GM13977 (cell line): Measurements from ENCODE around the gene BABAM2.

Source experiments
- DNase-seq: peaks from one replicate; pipeline ENCODE4 v3.0.0; 2012; ENCODE audit warnings: low spot score
- CTCF ChIP-seq: IDR thresholded peaks from 2 replicates; pipeline ENCODE4 v1.5.1; 2012; ENCODE audit warnings: mild to moderate bottlenecking, control low read depth; ENCODE audit not compliant: insufficient read depth; ENCODE audit errors: extremely low read depth, missing control alignments
- in situ Hi-C: fragments of 300-500 bp; cut with MboI; formaldehyde crosslinking; loops from one replicate; pipeline ENCODE4 v1.12.0; 2022; ENCODE audit warnings: low sequenced_read_pairs, low pct_unique_long_range_greater_than_20kb, mixed read lengths, inconsistent platforms; ENCODE audit not compliant: unreplicated experiment

BABAM2 gene

GRCh38 chr2:28135324-28135723 is 244.8 kb downstream of the BABAM2 start:
- in situ Hi-C loops, result no loop called here
- DNase-seq, result no peak
- no peak for TF ChIP-seq CTCF

- in situ Hi-C loops, result no loop called here
- no peak for TF ChIP-seq CTCF
- DNase-seq, result no peak
Measured at GRCh38 chr2:28135799-28136198, 245.3 kb downstream of the BABAM2 start.

DNA sequence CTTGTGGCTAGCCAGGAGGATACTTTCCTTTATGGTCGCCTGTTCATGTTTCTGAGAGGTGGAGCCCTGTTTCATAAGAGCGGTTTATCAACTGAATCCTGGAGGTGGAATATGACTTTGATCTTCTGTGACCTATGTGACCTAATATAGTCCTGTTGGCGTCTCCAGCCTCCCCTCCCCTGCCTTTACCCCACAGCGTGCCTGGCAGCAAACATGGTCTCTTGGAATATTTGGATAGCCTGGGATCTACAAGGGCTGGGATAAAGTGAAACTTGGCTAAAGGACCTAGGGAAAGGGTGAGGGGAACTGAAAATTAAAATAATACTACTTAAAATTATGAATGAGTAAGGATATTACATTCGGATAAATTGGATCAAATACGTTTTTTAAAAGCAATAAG is 246.0 kb downstream of the BABAM2 start:
- in situ Hi-C loops, result no loop called here
- no peak for TF ChIP-seq CTCF
- no peak for DNase-seq

GRCh38 chr2:28137221-28137620 is 246.7 kb downstream of the BABAM2 start:
- no peak for TF ChIP-seq CTCF
- in situ Hi-C loops, result no loop called here
- DNase-seq, result no peak

GRCh38 chr2:28142386-28142785 is 251.9 kb downstream of the BABAM2 start:
- in situ Hi-C loops, result no loop called here
- no peak for TF ChIP-seq CTCF
- no peak for DNase-seq

GRCh38 chr2:28148000-28148399 is 257.5 kb downstream of the BABAM2 start:
- DNase-seq, result no peak
- in situ Hi-C loops, result no loop called here
- no peak for TF ChIP-seq CTCF

DNA sequence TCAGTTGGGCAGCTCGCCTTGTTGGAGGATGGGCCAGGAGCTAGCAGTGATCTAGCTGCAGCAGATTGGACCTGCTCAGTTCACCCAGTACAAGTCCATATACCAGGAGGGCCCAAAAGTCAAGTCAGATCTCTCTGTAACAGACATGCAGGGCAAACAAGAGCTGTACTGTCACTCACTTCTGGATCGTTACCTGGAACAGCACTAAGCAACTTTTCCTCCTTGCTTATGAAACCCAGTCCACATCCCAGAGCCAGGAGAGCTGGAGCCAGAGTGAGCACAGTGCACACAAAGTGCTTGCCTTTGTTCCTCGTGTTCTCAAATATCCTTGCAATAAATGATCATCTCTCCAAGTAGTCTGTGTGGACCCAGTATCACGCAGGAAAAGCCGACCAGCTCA is 258.0 kb downstream of the BABAM2 start:
- in situ Hi-C loops, result no loop called here
- DNase-seq, result no peak
- no peak for TF ChIP-seq CTCF
